Caco-2 (cell line): ENCODE data around the gene PNPLA7. TPM values are rescaled to one million over a fixed set of nuclear protein-coding genes. Genes with fewer than 3 reads are reported as not detected.
"Not testable (repeated sequence)": the region's sequence is repeated elsewhere in the genome, so short reads cannot be mapped to it uniquely, and the experiment has no call there.

ENCODE experiments used
- BruUV-seq: library from RNA; stranded (reverse); fragments of 400-500 nt; replicated peaks from 2 replicates; lab custom pipeline; 2021; lab: Mats Ljungman, UMichigan
- CTCF ChIA-PET: fragments of 300-600 bp; sonication (Branson Sonifier 250); formaldehyde crosslinking; loops from one replicate; lab custom pipeline; 2022; ENCODE audit warnings: antibody characterized with exemption; lab: Charles Lee
- POLR2A ChIA-PET: fragments of 300-600 bp; sonication (Branson Sonifier 250); formaldehyde crosslinking; loops from one replicate; lab custom pipeline; 2022; ENCODE audit warnings: antibody characterized with exemption; lab: Charles Lee
- DNase-seq, 2 experiments: peaks; one replicate each; pipeline versions ENCODE4 v3.0.0 to v3.0.0-alpha.2; 2020 to 2022
- H3K27me3 ChIP-seq: replicated peaks from 2 replicates; pipeline ENCODE4 v1.6.0; 2011; ENCODE audit warnings: low read length; ENCODE audit not compliant: control insufficient read depth, insufficient read depth
- H3K36me3 ChIP-seq: 2 replicates; pipeline ENCODE4 v1.5.1; 2011; ENCODE audit warnings: low read length; ENCODE audit not compliant: control insufficient read depth, insufficient read depth
- H3K4me1 ChIP-seq: fragments of 250-450 bp; sonication (Bioruptor Pico); 2 replicates; pipeline ENCODE4 v1.5.1; 2020; ENCODE audit warnings: mild to moderate bottlenecking
- H3K4me3 ChIP-seq: 2 replicates; pipeline ENCODE4 v1.5.1; 2011; ENCODE audit warnings: low read depth, mild to moderate bottlenecking, control low read depth, low read length
- H3K9me3 ChIP-seq: fragments of 250-450 bp; sonication (Bioruptor Pico); 2 replicates; pipeline ENCODE4 v1.5.1; 2020; ENCODE audit warnings: mild to moderate bottlenecking, moderate library complexity
- H3K27ac Mint-ChIP-seq: one replicate; pipeline ENCODE4 v1.8.0; 2022; ENCODE audit warnings: mixed read lengths; ENCODE audit not compliant: unreplicated experiment
- H3K27me3 Mint-ChIP-seq: one replicate; pipeline ENCODE4 v1.8.0; 2022; ENCODE audit warnings: mixed read lengths; ENCODE audit not compliant: insufficient read depth, unreplicated experiment
- H3K36me3 Mint-ChIP-seq: one replicate; pipeline ENCODE4 v1.8.0; 2022; ENCODE audit warnings: mild to moderate bottlenecking, mixed read lengths; ENCODE audit not compliant: insufficient read depth, unreplicated experiment
- H3K4me1 Mint-ChIP-seq: one replicate; pipeline ENCODE4 v1.8.0; 2022; ENCODE audit warnings: low read depth, mixed read lengths; ENCODE audit not compliant: unreplicated experiment
- H3K4me3 Mint-ChIP-seq: one replicate; pipeline ENCODE4 v1.8.0; 2022; ENCODE audit warnings: mild to moderate bottlenecking, moderate library complexity, mixed read lengths; ENCODE audit not compliant: unreplicated experiment
- H3K9me3 Mint-ChIP-seq: one replicate; pipeline ENCODE4 v1.8.0; 2022; ENCODE audit warnings: mixed read lengths; ENCODE audit not compliant: unreplicated experiment
- intact Hi-C: fragments of 100-400 bp; cut with micrococcal nuclease; formaldehyde crosslinking; loops from one replicate; pipeline ENCODE4 v1.10.0; 2022; ENCODE audit not compliant: unreplicated experiment
- total RNA-seq: library from RNA; stranded (reverse); gene quantifications from 2 replicates; pipeline ENCODE4 v1.2.3, GENCODE V29; 2022
- TF ChIP-seq, protein P1 (sequence below), 2 experiments: fragments of 200-600 bp in 1 of 2; IDR thresholded peaks; 1 replicate in 1 of 2; 2 replicates in 1 of 2; pipeline versions ENCODE4 v1.5.1 to v1.8.0; 2011 to 2022; ENCODE audit warnings: antibody characterized with exemption in 1 of 2, control low read depth in 1 of 2, inconsistent platforms in 1 of 2, low read depth in 1 of 2, low read length in 1 of 2, mild to moderate bottlenecking in 1 of 2, moderate library complexity in 1 of 2; ENCODE audit not compliant: insufficient read depth in 1 of 2, severe bottlenecking in 1 of 2, unreplicated experiment in 1 of 2

The PNPLA7 gene
- total RNA-seq, 1 experiment from 2014 or later = 1.8 TPM

DNA sequence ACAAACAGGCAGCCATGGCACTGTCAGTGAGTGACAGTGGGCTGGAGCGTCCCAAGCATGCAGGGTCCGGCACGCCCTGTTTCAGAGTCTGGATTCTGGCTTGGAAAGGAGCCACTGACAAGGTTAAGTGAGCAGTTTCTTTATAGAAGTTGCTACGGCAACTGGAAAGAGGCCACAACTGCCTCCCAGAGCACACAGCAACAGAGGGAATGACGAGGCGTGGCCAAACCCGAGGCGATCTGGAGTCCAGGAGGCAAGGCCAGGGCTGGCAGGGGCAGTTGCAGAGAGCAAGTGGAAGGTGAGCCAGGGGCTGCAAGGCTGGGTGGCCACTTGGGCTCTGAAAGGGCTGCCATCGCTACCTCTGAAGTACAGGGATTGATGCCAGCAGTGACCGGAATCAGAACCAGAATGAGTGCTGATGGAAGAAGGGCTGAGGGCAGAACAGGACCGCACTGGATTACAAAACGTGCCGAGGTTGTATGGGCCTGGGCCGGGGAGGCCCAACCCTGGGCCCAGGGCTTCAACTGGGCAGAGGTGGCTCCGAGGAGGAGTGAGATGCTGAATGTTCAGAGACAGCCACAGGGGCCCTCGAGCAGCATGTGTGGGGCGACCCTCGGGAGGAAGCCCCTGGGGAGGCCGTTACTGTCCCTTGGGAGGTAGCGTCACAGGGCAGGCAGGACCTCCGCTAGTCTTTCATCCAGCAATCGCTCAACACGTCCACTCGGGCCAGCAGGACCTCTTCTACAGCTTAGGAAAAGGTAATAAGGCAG lies 6.1 kb upstream of the PNPLA7 start:
- H3K36me3 Mint-ChIP-seq = peaks cover 95% of the 10 kb centered on the region

GRCh38 chr9:137555179-137555578 lies 5.0 kb upstream of the PNPLA7 start:
- Histone ChIP-seq H3K36me3 (no peaks in the 10 kb centered on the region; the same call in 1 of the 2 replicates), H3K4me1 (peaks cover under 1% of the 10 kb centered on the region; the same call in 1 of the 2 replicates), H3K9me3 (no peaks in the 10 kb centered on the region), H3K4me3 (no peak overlapping the region), H3K27me3 (no peaks in the 10 kb centered on the region)
- ChIA-PET POLR2A (no interaction called here), CTCF (no interaction called here)
- TF ChIP-seq, protein P1, sequence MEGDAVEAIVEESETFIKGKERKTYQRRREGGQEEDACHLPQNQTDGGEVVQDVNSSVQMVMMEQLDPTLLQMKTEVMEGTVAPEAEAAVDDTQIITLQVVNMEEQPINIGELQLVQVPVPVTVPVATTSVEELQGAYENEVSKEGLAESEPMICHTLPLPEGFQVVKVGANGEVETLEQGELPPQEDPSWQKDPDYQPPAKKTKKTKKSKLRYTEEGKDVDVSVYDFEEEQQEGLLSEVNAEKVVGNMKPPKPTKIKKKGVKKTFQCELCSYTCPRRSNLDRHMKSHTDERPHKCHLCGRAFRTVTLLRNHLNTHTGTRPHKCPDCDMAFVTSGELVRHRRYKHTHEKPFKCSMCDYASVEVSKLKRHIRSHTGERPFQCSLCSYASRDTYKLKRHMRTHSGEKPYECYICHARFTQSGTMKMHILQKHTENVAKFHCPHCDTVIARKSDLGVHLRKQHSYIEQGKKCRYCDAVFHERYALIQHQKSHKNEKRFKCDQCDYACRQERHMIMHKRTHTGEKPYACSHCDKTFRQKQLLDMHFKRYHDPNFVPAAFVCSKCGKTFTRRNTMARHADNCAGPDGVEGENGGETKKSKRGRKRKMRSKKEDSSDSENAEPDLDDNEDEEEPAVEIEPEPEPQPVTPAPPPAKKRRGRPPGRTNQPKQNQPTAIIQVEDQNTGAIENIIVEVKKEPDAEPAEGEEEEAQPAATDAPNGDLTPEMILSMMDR (IDR thresholded peaks at IDR 0.05; ENCODE audit: insufficient read depth in 1 of 2, low read depth in 1 of 2, low read length in 1 of 2, severe bottlenecking in 1 of 2, unreplicated experiment in 1 of 2) = no peak
- no TSS peak for BruUV-seq
- peaks cover 22% of the 10 kb centered on the region for H3K4me1 Mint-ChIP-seq
- DNase-seq = no peak
- H3K36me3 Mint-ChIP-seq = peaks cover 93% of the 10 kb centered on the region
- H3K9me3 Mint-ChIP-seq = no peaks in the 10 kb centered on the region
- peak overlapping the region; percentile 36 for H3K27ac Mint-ChIP-seq
- intact Hi-C loops = no loop called here
- no peaks in the 10 kb centered on the region for H3K27me3 Mint-ChIP-seq
- H3K4me3 Mint-ChIP-seq = no peak overlapping the region

More for the DNA sequence above, 6.1 kb upstream of the PNPLA7 start:
- ChIA-PET POLR2A (no interaction called here), CTCF (no interaction called here)
- BruUV-seq = no TSS peak
- H3K4me1 Mint-ChIP-seq = peaks cover 22% of the 10 kb centered on the region
- intact Hi-C loops = no loop called here
- H3K27me3 ChIP-seq = no peaks in the 10 kb centered on the region
- H3K4me3 ChIP-seq = no peak overlapping the region
- H3K36me3 ChIP-seq = no peaks in the 10 kb centered on the region; the same call in 1 of the 2 replicates
- H3K27ac Mint-ChIP-seq = peak overlapping the region; percentile 36
- H3K9me3 Mint-ChIP-seq = no peaks in the 10 kb centered on the region
- H3K4me1 ChIP-seq = no peaks in the 10 kb centered on the region; the same call in 1 of the 2 replicates
- H3K9me3 ChIP-seq = no peaks in the 10 kb centered on the region
- no peaks in the 10 kb centered on the region for H3K27me3 Mint-ChIP-seq
- TF ChIP-seq, protein P1 (IDR thresholded peaks at IDR 0.05; ENCODE audit: insufficient read depth in 1 of 2, low read depth in 1 of 2, low read length in 1 of 2, severe bottlenecking in 1 of 2, unreplicated experiment in 1 of 2) = no peak
- no peak for DNase-seq
- H3K4me3 Mint-ChIP-seq = no peak overlapping the region

GRCh38 chr9:137554349-137554748 lies 4.1 kb upstream of the PNPLA7 start:
- Mint-ChIP-seq H3K4me1 (peaks cover 16% of the 10 kb centered on the region), H3K36me3 (peaks cover 87% of the 10 kb centered on the region), H3K4me3 (no peak overlapping the region), H3K27ac (no peak overlapping the region), H3K9me3 (no peaks in the 10 kb centered on the region), H3K27me3 (no peaks in the 10 kb centered on the region)
- Histone ChIP-seq H3K4me1 (peaks cover 5% of the 10 kb centered on the region; the same call in 1 of the 2 replicates), H3K27me3 (no peaks in the 10 kb centered on the region), H3K9me3 (no peaks in the 10 kb centered on the region), H3K36me3 (no peaks in the 10 kb centered on the region; the same call in 1 of the 2 replicates), H3K4me3 (no peak overlapping the region)
- DNase-seq = no peak
- no TSS peak for BruUV-seq
- POLR2A ChIA-PET = no interaction called here
- intact Hi-C loops = loop anchor here (5.0 kb wide), 1 partner anchor 53 kb away; the partner anchor contains the start of gene ARRDC1
- CTCF ChIA-PET = no interaction called here
- TF ChIP-seq, protein P1 (IDR thresholded peaks at IDR 0.05; ENCODE audit: insufficient read depth in 1 of 2, low read depth in 1 of 2, low read length in 1 of 2, severe bottlenecking in 1 of 2, unreplicated experiment in 1 of 2) = no peak

DNA sequence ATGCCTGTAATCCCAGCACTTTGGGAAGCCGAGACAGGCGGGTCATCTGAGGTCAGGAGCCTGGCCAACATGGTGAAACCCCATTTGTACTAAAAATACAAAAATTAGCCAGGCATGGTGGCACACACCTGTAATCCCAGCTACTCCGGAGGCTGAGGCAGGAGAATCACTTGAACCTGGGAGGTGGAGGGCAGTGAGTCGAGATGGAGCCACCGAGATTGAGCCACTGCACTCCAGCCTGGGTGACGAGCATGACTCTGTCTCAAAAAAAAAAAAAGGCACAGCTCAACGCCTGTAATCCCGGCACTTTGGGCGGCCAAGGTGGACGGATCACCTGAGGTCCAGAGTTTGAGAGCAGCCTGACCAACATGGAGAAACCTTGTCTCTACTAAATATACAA lies 3.5 kb upstream of the PNPLA7 start:
- H3K36me3 ChIP-seq, H3K27me3 Mint-ChIP-seq, H3K4me3 Mint-ChIP-seq, H3K9me3 Mint-ChIP-seq, H3K27me3 ChIP-seq, BruUV-seq, H3K9me3 ChIP-seq, POLR2A ChIA-PET, H3K4me1 ChIP-seq, H3K4me3 ChIP-seq, H3K27ac Mint-ChIP-seq, CTCF ChIA-PET, DNase-seq: not testable (repeated sequence)
- intact Hi-C loops = loop anchor here (5.0 kb wide), 1 partner anchor 54 kb away; the partner anchor contains the start of gene ARRDC1
- peaks cover 16% of the 10 kb centered on the region for H3K4me1 Mint-ChIP-seq
- H3K36me3 Mint-ChIP-seq = peaks cover 82% of the 10 kb centered on the region
